GM23338 (cell line): ENCODE data around the gene AKR1E2. TPM values are rescaled to one million over a fixed set of nuclear protein-coding genes. Genes with fewer than 3 reads are reported as not detected.

Experiments
- ATAC-seq: fragments of 200-7000 bp; cut with Tn5 transposase; 3 replicates; pipeline ENCODE4 v1.9.1; 2020
- DNase-seq: peaks from one replicate; pipeline ENCODE4 v3.0.0-alpha.2; 2015; ENCODE audit warnings: low spot score
- H2AFZ ChIP-seq: fragments of 200-600 bp; sonication (generic); 2 replicates; pipeline ENCODE4 v1.8.0; 2016; ENCODE audit warnings: antibody characterized with exemption, mild to moderate bottlenecking, moderate library complexity
- H3F3A ChIP-seq: fragments of 200-600 bp; sonication (generic); replicated peaks from 2 replicates; pipeline ENCODE4 v1.8.0; 2017; ENCODE audit warnings: antibody characterized with exemption, mixed run types, low read depth
- H3K27ac ChIP-seq: fragments of 200-600 bp; sonication (generic); 2 replicates; pipeline ENCODE4 v1.6.1; 2016; ENCODE audit warnings: low read depth
- H3K27me3 ChIP-seq: fragments of 200-600 bp; sonication (generic); 2 replicates; pipeline ENCODE4 v1.8.0; 2016; ENCODE audit warnings: mild to moderate bottlenecking, mixed run types, moderate library complexity; ENCODE audit not compliant: insufficient read depth
- H3K36me3 ChIP-seq: fragments of 200-600 bp; sonication (generic); 2 replicates; pipeline ENCODE4 v1.8.0; 2016; ENCODE audit warnings: mild to moderate bottlenecking; ENCODE audit not compliant: insufficient read depth
- H3K4me1 ChIP-seq: fragments of 200-600 bp; sonication (generic); 2 replicates; pipeline ENCODE4 v1.8.0; 2016; ENCODE audit warnings: mild to moderate bottlenecking, moderate library complexity; ENCODE audit not compliant: insufficient read depth
- H3K4me2 ChIP-seq: fragments of 200-600 bp; sonication (generic); 2 replicates; pipeline ENCODE4 v1.7.1; 2017; ENCODE audit warnings: mixed run types
- H3K4me3 ChIP-seq: fragments of 200-600 bp; sonication (generic); 2 replicates; pipeline ENCODE4 v1.6.1; 2016; ENCODE audit warnings: mixed run types
- H3K79me2 ChIP-seq: fragments of 200-600 bp; sonication (generic); replicated peaks from 2 replicates; pipeline ENCODE4 v1.8.0; 2017; ENCODE audit warnings: mild to moderate bottlenecking; ENCODE audit not compliant: insufficient read depth
- H3K9me2 ChIP-seq: fragments of 200-600 bp; sonication (generic); 2 replicates; pipeline ENCODE4 v1.8.0; 2017; ENCODE audit not compliant: insufficient read depth
- H4K20me1 ChIP-seq: fragments of 200-600 bp; sonication (generic); replicated peaks from 2 replicates; pipeline ENCODE4 v1.8.0; 2017; ENCODE audit warnings: mild to moderate bottlenecking; ENCODE audit not compliant: insufficient read depth
- H3K27ac Mint-ChIP-seq: 2 replicates; pipeline ENCODE4 v1.8.0; 2020; ENCODE audit warnings: inconsistent platforms, mild to moderate bottlenecking, moderate library complexity, mixed read lengths
- H3K27me3 Mint-ChIP-seq: 3 replicates; pipeline ENCODE4 v1.8.0; 2022; ENCODE audit warnings: low read depth, mild to moderate bottlenecking, moderate library complexity, mixed read lengths, inconsistent platforms; ENCODE audit not compliant: insufficient read depth, poor library complexity
- H3K36me3 Mint-ChIP-seq: 3 replicates; pipeline ENCODE4 v1.8.0; 2021; ENCODE audit warnings: low read depth, mild to moderate bottlenecking, inconsistent platforms, moderate library complexity, mixed read lengths
- H3K4me1 Mint-ChIP-seq: 3 replicates; pipeline ENCODE4 v1.8.0; 2020; ENCODE audit warnings: mild to moderate bottlenecking, inconsistent platforms, mixed read lengths
- H3K4me3 Mint-ChIP-seq: 3 replicates; pipeline ENCODE4 v1.8.0; 2021; ENCODE audit warnings: moderate library complexity, mild to moderate bottlenecking, inconsistent platforms, mixed read lengths
- H3K9me3 Mint-ChIP-seq: 3 replicates; pipeline ENCODE4 v1.8.0; 2020; ENCODE audit warnings: moderate library complexity, mild to moderate bottlenecking, inconsistent platforms, mixed read lengths
- CREB1 ChIP-seq: fragments of 250-450 bp; sonication (Bioruptor Pico); IDR thresholded peaks from 2 replicates; pipeline ENCODE4 v1.5.0; 2020; ENCODE audit warnings: low read depth, mild to moderate bottlenecking, moderate library complexity
- CTCF ChIP-seq, 2 experiments: fragments of 200-600 bp in 1 of 2; sonication (generic) in 1 of 2; conservative IDR thresholded peaks; 2 replicates each; pipeline versions ENCODE4 v1.5.1 to v1.6.1; 2016 to 2017; ENCODE audit warnings: antibody characterized with exemption in 2 of 2, low read depth in 2 of 2, mild to moderate bottlenecking in 2 of 2, moderate library complexity in 1 of 2
- ETS1 ChIP-seq: IDR thresholded peaks from 2 replicates; pipeline ENCODE4 v1.6.1; 2016; ENCODE audit warnings: antibody characterized with exemption
- EZH2 ChIP-seq: fragments of 200-600 bp; sonication (generic); IDR thresholded peaks from one replicate; pipeline ENCODE4 v1.8.0; 2017; ENCODE audit warnings: antibody characterized with exemption, mild to moderate bottlenecking, low read depth; ENCODE audit not compliant: unreplicated experiment
- EZH2phosphoT487 ChIP-seq: fragments of 200-600 bp; sonication (generic); IDR thresholded peaks from one replicate; pipeline ENCODE4 v1.8.1; 2018; ENCODE audit warnings: antibody characterized with exemption; ENCODE audit not compliant: unreplicated experiment
- JUNB ChIP-seq: IDR thresholded peaks from one replicate; pipeline ENCODE4 v1.6.1; 2016; ENCODE audit warnings: antibody characterized with exemption; ENCODE audit not compliant: unreplicated experiment
- NANOG ChIP-seq: IDR thresholded peaks from 2 replicates; pipeline ENCODE4 v1.6.1; 2016; ENCODE audit warnings: antibody characterized with exemption, borderline replicate concordance
- POLR2AphosphoS5 ChIP-seq: IDR thresholded peaks from 2 replicates; pipeline ENCODE4 v1.6.1; 2016; ENCODE audit warnings: antibody characterized with exemption, low read depth
- REST ChIP-seq: IDR thresholded peaks from one replicate; pipeline ENCODE4 v1.6.1; 2018; ENCODE audit warnings: antibody characterized with exemption; ENCODE audit not compliant: unreplicated experiment
- STAT1 ChIP-seq: IDR thresholded peaks from one replicate; pipeline ENCODE4 v1.6.1; 2016; ENCODE audit warnings: antibody characterized with exemption; ENCODE audit not compliant: unreplicated experiment
- ZNF114 ChIP-seq: fragments of 250-450 bp; sonication (Bioruptor Pico); IDR thresholded peaks from 2 replicates; pipeline ENCODE4 v1.5.0; 2020; ENCODE audit warnings: mild to moderate bottlenecking, moderate library complexity
- ZNF331 ChIP-seq: fragments of 250-450 bp; sonication (Bioruptor Pico); IDR thresholded peaks from 2 replicates; pipeline ENCODE4 v1.5.0; 2020; ENCODE audit warnings: low read depth, mild to moderate bottlenecking, moderate library complexity
- ZNF462 ChIP-seq: fragments of 250-450 bp; sonication (Bioruptor Pico); IDR thresholded peaks from 2 replicates; pipeline ENCODE4 v1.5.0; 2020; ENCODE audit warnings: mild to moderate bottlenecking, moderate library complexity
- polyA plus RNA-seq: library from polyadenylated mRNA; unstranded; fragments of >200 nt; fragmentation: Nextera tagmentation; extraction: Ambion mirVana; gene quantifications from 2 replicates; pipeline ENCODE4 v1.2.1, GENCODE V29; 2016
- total RNA-seq: library from RNA; depleted of rRNA; stranded (reverse); fragments of >200 nt; shearing (Covaris generic); gene quantifications from 2 replicates; pipeline ENCODE4 v1.2.3, GENCODE V29; 2014

AKR1E2 gene
- total and polyA plus RNA-seq, 2 experiments from 2014 or later: 2.2 to 4.3 TPM

- Histone ChIP-seq H3K4me2 (no peak overlapping the region), H3F3A (no peaks in the 10 kb centered on the region), H2AFZ (no peak overlapping the region), H3K79me2 (no peaks in the 10 kb centered on the region), H3K27me3 (no peaks in the 10 kb centered on the region), H3K4me3 (no peak overlapping the region), H3K36me3 (no peaks in the 10 kb centered on the region), H3K27ac (no peak overlapping the region), H3K9me2 (no peaks in the 10 kb centered on the region), H4K20me1 (no peaks in the 10 kb centered on the region), H3K4me1 (no peaks in the 10 kb centered on the region)
- TF ChIP-seq STAT1 (no peak), CREB1 (CRISPR knock-in tag) (no peak), NANOG (no peak), ZNF114 (CRISPR knock-in tag) (no peak), ZNF462 (CRISPR knock-in tag) (no peak), REST (no peak), CTCF (conservative IDR thresholded peaks at IDR 0.05; ENCODE audit: low read depth in 2 of 2) (no peak), EZH2 (no peak), JUNB (no peak), POLR2AphosphoS5 (no peak), ETS1 (no peak), EZH2phosphoT487 (no peak), ZNF331 (CRISPR knock-in tag) (no peak)
- Mint-ChIP-seq H3K9me3 (no peaks in the 10 kb centered on the region), H3K4me1 (peaks cover 3% of the 10 kb centered on the region; the same call in 2 of the 3 replicates), H3K4me3 (no peak overlapping the region), H3K27ac (no peak overlapping the region), H3K27me3 (no peaks in the 10 kb centered on the region), H3K36me3 (no peaks in the 10 kb centered on the region)
- no peak for ATAC-seq
- DNase-seq: no peak
Observed at GRCh38 chr10:4776234-4776638, 49.8 kb upstream of the AKR1E2 start.
